ENCODE measurements around the gene RNF212B.

- TF ChIP-seq CTCF (conservative IDR thresholded peaks at IDR 0.05) = no peak
- no peak for TF ChIP-seq EZH2 (IDR thresholded peaks at IDR 0.05; ENCODE audit: low read depth)
These were observed 68.8 kb downstream of the RNF212B start, which contains the start of gene BCL2L2 for GRCh38 chr14:23306412-23307145.

All from PC-9 (cell line).